DMS153 treated with DMSO at 0.1 percent for 48 hours (cell line): ENCODE measurements around the gene SLC6A2.

Experiments
- DNase-seq: peaks from one replicate; lab custom pipeline; 2025; ENCODE audit not compliant: unreplicated experiment; lab: John Stamatoyannopoulos, UW

SLC6A2 gene

DNA sequence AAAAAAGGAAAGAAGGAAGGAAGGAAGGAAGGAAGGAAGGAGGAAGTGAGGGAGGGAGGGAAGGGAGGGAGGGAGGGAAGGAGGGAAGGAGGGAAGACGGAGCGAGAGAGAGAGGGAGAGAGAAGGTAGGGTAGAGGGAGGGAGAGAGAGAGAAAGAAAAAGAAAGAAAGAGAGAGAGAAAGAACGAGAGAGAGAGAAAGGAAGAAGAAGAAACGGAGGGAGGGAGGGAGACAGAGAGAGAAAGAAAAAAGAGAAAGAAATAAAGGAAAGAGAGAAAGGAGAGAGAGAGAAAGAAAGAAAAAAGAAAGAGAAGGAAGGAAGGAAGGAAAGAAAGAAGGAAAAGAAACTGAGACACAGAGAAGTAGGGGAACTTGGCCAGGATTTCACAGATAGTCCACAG is 8.4 kb upstream of the SLC6A2 start:
- DNase-seq: no peak

DNA sequence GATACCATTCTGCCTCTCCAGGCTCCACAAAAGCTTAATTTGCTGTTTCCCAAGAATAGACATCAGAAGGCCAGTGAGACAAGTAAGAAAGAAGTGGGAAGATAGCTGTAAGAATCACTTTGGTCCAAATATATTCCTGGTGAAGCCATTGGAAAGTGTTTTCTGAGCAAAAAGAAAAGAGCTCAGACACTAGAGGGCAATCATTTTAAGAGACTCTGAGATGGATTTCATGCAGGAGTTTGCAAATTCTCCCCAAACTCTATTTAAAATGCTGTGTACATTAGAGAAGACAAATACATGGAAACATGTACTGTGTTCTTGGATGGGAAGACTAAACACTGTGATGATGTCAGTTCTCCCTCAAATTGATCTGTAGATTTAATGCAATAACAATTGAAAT is 8.0 kb upstream of the SLC6A2 start:
- DNase-seq: no peak

DNA sequence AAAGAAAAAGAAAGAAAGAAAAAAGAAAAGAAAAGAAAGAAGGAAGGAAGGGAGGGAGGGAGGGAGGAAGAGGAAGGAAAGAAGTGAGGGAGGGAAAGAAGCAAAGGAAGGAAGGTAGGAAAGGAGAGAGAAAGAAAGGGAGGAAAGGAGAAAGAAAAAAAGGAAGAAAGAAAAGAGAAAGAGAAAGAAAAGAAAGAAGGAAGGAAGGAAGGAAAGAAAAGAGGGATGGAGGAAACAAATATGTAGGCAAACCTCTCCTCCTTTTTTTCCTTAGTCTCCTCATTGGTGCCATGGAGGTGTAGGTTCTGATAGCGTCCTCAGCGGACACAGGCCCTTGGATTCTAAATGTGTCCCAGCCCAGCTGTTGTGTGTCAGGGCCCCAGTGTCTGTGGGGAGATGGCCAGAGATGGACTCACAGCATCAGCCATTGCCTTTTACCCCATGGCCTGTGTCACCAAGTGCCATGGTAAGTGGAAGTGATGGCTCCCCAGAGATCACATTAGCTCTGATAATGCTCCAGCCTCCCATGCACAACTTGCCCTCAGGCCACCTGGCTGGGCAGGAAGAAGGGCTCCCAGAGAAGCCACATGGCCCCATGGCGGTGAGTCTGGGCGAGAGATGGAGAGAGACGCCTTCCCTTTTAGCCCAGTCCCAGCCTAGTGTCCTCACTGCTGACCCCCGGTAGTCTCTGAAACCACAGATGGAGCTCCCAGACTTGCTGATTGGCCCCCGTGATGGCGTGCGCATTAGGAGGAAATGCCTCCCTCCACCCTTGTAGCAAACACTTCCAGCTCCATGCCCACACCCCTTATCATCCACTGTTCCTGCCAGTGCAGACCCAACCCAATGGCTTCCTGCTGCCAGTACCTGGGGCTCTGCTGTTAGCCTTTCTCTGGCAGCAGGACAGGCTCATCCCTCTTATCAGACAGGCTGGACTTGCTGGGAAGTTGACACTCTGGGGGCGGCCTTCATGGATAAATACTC is 3.7 kb upstream of the SLC6A2 start:
- no peak for DNase-seq

DNA sequence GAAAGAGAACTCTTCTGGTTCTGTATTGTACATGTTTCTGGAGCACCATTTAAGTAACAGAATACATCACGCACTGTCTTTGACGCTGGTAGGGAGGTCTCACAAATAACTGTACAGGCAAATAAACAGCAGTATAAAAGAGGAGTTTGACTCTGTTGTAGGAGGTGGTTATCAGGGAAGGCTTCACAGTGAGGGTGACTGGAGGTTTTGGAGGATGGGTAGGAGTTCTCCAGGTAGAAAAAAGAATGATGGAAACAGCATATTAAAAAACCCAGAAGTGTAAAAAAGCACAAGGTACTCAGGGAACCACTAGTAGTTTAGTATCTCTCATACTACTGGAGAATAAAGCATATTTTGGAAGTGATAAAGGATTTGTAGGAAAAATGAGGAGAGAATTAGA is 2.7 kb upstream of the SLC6A2 start:
- no peak for DNase-seq

DNA sequence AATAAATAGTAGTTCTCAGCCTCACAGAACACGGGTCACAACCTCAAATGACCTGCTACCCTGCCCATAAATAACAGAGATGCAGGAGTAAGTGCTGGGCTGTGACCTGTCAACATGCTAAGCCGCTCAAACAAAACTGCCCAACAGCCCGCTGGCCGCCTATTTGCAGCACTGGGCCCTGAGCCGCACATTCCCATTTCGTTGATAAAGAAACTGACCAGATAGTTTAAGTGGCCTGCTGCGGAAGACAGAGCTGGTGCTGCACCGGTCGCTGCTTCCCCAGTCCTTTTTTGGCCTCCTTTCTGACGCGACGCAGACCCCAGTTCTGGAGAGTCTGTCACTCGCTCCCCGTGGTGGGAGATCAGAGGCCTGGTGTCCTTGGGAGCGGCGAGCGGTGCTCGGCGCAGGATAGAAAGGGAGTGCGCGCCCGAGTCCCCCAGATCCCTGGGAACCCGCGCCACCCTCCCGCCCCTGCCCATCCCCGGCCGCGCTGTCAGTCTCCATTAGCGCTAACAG is 349 bp upstream of the SLC6A2 start:
- no peak for DNase-seq

DNA sequence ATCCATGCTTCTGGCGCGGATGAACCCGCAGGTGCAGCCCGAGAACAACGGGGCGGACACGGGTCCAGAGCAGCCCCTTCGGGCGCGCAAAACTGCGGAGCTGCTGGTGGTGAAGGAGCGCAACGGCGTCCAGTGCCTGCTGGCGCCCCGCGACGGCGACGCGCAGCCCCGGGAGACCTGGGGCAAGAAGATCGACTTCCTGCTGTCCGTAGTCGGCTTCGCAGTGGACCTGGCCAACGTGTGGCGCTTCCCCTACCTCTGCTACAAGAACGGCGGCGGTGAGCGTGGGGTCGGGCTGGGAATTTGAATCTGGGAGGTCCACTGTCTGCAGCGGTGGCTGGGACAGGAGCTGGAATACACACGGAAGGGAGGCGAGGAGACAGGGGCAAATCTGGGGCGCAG is 904 bp downstream of the SLC6A2 start:
- no peak for DNase-seq

DNA sequence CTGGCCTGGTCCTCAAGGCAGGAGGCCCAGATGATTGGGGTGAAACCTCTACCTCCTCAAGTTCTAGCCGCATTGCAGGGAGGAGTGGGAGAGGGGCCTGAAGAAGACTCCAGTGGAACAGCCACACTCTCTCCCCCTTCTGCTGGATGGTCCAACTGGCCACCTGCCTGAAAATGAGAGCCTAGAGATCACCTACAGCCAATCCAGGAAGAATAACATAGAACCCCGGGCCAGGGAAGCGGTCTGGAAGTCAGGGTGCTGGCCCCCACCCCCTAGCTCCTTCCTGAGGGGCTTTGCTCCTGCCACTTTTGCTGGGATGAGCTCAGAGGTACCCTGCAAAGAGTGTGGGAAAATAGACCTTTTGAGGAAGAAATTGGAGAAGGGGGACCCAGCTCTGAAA is 1.8 kb downstream of the SLC6A2 start:
- no peak for DNase-seq

DNA sequence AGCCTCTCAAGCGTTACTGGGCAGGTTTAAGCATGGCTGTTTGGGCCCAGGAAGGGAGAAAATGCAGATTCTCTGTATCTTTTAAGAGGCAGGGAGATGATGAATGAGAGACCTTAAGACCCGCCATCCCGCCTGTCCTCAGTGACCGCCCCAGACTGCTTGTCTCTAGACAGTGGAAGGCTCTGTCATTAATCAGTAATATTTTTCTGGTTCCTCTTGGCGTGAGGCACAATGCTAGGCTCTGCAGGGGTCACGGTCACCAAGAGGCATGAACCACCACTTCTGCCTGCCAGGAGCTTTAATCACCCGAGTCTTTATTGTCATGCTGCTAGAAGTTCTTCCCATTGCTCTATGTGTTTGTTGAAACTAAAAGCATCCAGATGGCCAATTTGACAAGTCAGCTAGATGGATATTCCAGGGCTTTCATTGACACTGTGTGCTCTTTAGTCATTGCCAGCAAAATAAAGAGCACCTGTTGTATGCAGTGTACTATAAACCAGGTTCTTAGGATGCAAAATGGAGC is 3.2 kb downstream of the SLC6A2 start:
- DNase-seq: no peak

DNA sequence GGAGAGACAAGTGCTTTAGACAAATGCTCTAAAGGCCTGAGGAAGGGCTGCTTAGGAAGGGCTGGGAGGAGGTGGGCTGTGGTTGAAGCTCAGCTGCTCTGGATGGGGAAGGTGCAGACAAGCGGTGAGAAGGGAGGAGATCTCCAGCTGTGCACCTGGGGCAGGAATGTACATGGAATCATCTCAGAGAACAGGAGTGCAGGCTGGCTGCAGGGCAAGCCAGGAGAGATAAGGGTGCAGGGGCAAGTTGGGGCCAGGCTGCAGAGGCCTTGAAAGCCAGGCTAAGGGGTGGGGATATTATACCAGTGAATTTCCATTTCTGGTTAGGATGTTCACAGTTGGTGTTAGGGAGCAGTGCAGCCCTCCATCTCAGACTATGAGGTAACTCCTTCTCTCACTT is 4.2 kb downstream of the SLC6A2 start:
- no peak for DNase-seq

DNA sequence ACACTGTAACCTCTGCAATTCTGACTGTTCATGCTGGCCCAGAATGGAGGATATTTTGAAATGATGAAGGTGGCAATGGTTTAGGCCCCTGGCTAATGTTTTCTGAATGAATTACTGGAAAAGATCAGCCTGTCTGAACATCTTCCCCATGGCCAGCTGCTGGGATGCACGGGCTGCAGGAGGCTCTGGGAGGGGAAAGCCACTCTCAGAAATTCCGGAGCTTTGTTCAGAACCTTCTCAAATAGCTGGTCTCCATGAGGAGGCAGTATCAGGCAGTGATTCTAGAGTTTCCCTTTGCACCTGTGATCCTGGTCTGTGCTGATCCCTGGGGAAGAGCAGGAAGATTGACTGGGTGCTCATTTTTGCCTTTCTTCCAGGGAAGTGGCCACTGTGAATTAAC is 5.0 kb downstream of the SLC6A2 start:
- DNase-seq: no peak

DNA sequence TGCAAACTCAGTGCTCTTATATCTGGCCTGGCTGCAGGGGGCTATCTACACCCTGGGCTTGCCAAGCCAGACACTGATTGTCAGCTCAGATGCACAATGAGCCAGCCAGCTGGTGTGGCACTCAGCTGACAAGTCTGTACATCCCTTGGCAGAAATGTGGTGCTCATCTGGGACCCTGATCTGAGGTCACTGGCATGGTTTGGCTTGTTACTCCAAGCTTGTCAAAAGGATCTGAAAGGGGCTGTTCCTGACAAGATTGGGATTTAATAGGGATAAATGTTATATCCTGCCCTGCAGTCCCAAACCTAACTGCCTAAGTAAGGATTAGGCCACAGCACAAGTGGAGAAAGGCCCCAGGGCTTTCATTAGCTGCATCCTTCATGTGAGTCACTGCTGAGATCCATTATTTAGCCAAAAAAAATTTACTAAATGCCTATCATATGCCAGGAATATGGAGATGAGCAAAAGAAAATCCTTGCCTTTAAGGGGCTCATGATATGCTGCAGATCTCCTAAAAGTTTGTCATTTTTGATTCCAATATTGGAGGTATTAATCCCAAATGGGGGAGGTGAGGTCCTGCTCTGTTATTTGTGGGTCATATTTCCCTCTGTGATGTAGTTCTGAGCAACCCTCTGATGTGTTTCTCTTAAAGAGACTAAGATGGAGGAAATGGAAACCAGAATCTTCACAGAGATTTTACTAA is 6.3 kb downstream of the SLC6A2 start:
- no peak for DNase-seq

DNA sequence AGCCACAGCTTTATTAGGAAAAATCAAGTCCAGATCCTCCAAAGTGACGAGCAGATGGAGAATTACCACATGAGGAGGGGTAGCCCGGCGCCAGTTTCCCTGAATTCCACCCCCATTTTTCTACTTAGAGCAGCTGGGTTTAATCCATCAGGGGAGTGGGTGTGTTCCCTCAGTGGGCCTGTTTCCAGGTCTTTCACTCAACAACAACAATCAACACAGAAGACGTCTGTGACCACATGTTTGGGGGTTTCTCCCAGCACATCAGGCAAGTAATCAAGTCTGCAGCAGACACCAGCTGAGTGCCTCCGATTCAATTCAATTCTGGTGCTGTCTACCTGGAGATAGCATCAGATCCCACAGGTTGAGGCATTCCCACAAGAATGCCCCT is 6.8 kb downstream of the SLC6A2 start:
- no peak for DNase-seq

DNA sequence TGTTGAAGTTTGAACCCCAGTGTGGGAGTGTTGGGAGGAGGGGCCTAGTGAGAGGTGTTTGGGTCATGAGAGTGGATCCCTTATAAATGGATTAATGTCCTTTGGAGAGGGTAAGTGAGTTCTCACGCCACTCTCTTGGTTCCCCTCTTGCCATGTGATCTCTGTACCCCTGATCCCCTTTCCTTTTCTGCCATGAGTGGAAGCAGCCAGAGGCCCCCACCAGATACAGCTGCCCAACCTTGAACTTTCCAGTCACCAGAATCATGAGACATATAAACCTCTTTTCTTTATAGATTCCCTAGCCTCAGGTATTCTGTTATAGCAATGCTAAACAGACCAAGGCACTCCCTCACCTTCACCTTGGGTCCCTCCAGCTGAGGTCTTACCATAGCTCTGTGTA is 7.4 kb downstream of the SLC6A2 start:
- DNase-seq: no peak

DNA sequence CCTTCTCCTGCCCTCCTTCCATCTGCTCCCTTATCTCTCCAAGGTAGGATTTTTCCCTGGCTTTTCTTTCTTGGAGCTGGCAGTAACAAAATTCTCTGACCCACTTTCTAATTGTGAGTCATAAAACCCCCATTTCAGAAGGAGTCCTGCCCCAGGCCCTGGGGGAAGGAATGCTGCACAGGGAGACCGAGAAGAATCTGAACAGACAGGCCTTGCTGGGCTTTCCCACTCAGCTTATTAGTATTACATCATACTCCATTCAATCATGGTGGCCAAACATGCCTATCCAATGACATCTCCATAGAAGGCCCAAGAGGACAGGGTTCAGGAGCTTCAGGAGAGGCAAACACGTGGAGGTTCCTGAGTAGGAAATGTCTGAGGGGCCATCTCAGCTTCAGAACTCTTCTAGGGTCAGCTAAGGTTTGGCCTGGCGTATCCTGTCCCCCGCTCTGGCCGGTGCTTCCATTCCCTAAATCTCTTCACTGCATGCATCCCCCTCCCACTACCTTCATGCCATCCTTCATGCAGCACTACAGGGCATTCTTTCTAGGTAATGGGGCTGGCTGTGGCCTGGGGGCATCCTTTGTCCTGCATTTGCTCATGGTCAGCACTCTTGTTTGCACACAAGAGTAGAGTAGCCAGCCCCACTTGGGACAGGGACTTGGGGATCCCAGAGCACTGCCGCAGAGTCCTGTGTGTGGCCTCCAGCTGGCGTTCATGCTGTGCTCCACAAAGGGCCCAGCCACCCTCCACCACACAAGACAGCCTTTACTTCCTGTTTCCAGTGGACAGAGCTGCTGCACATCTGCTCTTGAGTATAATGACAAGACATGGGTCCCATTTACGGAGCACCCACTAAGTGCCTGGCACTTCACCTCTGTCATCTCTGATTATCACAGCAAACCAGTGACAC is 8.2 kb downstream of the SLC6A2 start:
- DNase-seq: no peak

DNA sequence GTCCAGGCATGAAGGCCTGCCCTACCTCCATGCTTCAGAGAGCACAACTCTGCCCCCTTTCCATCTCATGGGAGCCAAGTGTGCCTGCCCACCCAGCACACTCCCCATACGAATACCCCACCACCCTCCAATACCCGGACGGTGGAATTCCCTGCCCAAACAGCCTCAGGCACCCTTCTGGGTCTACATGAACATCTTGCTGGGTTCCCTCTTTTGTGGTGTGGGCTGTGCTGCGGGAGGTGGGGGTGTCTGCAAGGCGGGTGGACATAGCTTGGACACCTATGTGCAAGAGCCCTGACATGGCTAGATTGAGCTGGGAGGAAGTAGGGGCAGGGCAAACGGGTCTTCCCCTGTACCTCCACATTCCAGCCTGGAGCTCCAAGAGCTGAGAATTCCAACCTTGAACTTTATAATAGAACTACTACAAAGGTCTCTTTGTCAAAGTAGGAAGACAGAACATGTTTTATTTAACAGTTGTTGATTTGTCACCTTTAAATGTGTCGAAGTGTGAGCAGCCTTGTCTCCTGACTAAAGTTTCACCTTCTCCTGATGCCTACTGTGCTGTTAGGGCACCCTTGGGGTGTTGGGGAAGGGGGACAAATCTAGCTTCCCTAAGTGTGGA is 9.1 kb downstream of the SLC6A2 start:
- no peak for DNase-seq

DNA sequence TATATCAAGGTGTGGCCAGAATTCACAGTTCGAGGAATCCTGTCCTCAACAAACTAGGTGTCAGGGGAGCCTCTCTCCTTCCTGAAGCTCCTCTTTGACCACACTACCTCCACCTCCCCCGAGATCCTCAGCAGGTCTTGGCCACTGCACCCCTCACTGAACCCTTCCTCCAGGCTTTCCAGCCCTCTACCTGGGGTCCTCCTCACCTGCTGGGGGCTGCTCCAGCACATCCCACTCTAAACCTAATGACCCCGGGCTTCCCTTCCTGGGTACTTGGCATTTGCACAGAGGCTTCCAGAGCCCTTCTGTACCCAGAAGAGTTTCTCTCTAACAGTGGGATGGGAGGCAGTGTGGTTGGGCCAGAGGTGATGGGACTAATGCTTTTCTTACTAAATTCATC is 9.7 kb downstream of the SLC6A2 start:
- DNase-seq: no peak

DNA sequence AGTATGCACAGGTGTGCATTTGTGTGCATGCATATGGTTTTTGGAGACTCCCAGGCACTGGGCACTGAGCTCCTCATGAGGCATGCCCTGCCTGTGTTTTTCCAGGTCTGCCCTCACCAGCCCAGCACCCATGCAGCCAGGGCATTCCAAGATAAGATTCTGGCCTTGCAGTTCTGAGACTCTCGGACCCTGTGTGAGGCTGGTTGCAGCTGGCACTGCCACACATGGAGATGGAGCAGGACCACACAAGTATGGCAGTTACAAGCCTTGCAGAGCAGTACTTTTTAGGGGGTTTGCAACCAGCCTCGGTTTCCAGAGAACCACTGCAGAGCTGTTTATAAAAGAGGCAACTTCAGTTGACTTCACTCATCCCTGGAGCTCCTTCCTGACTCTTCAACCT is 10.2 kb downstream of the SLC6A2 start:
- DNase-seq: no peak

DNA sequence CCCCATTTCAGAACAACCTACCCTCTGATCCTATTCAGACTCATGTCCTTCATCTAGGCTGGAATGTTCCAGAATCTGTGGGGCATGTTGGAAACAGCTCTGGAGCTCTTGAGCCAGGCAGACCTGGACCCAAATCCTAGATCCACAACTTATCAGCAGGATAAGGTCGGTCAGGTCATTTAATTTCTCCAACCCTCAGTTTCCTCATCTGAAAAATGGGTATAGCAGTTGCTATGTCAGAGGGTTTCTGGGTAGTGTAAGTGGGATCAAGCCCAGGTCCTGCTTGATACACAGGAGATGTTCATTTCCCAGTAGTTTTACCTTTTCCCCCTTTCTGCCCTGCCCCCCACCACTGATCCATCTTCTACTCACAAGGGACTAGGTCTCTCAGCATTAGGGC is 12.0 kb downstream of the SLC6A2 start:
- no peak for DNase-seq

DNA sequence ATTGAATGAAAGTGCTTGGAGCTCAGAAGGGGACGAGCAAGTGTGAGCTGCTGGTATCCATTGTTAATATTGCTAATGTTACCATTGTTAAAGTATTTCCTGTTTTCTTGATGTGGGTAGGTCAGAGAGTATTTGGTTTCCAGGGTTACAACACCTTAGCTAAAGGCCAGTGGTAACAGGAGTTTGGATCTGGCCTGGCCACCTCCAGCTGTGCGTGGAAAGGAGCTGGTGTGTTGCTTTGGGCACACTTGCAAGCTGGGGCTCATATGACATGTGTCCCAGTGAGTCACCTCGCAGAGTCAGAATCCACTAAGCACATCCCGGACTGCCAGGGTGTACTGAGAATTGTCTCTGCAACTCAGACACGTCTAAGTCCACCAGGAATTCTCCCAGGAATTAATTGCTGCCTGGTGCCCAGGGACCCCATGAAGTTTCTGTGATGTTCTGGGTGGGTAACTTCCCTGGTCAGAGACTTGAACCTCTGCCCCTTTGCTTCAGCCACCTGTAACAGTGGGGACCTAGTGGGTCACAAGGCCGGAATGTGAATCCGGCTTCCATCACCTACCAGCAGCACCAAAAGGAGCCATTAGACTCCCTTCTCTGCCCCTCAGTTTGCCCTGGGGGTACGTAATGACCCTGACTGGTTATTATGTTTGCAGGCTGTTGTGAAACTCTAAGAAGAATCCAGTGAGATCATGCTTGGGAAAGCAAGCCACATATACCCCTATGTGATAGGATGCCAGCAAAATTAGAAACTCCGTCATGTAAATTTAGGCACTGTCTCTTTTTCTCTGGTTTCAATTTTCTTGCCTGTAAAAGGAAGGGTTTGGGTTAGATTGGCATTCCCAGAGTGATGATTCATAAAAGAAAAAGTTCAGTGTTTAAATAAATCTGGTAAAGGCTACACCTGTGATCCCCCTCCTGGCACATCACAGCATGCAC is 12.8 kb downstream of the SLC6A2 start:
- DNase-seq: no peak
